ENCODE data around the gene SLC1A2.

SLC1A2 gene

GRCh38 chr11:35324981-35325380 lies 94.4 kb downstream of the SLC1A2 start:
- no peak for DNase-seq (ENCODE audit: low read depth in 2 of 2)

GRCh38 chr11:35324183-35324886 lies 95.0 kb downstream of the SLC1A2 start:
- DNase-seq (ENCODE audit: low read depth in 2 of 2), result no peak

- DNase-seq (ENCODE audit: low read depth in 2 of 2), result no peak
Measured at GRCh38 chr11:35323076-35323868, 96.1 kb downstream of the SLC1A2 start.

- DNase-seq (ENCODE audit: low read depth in 2 of 2), result no peak
Measured at GRCh38 chr11:35322318-35322979, 96.9 kb downstream of the SLC1A2 start.

- DNase-seq (ENCODE audit: low read depth in 2 of 2), result no peak
Measured at GRCh38 chr11:35321532-35322317, 97.6 kb downstream of the SLC1A2 start.

GRCh38 chr11:35321111-35321510 lies 98.2 kb downstream of the SLC1A2 start:
- DNase-seq (ENCODE audit: low read depth in 2 of 2), result no peak

- DNase-seq (ENCODE audit: low read depth in 2 of 2), result no peak
Measured at GRCh38 chr11:35318977-35319925, 100.1 kb downstream of the SLC1A2 start.

- DNase-seq (ENCODE audit: low read depth in 2 of 2), result no peak
Measured at GRCh38 chr11:35318309-35318708, 101.0 kb downstream of the SLC1A2 start.

- no peak for DNase-seq (ENCODE audit: low read depth in 2 of 2)
Measured at GRCh38 chr11:35317253-35317652, 102.1 kb downstream of the SLC1A2 start.

GRCh38 chr11:35316161-35316560 lies 103.2 kb downstream of the SLC1A2 start:
- no peak for DNase-seq (ENCODE audit: low read depth in 2 of 2)

- no peak for DNase-seq (ENCODE audit: low read depth in 2 of 2)
Measured at GRCh38 chr11:35313760-35314153, 105.6 kb downstream of the SLC1A2 start.

GRCh38 chr11:35313066-35313759 lies 106.1 kb downstream of the SLC1A2 start:
- DNase-seq (ENCODE audit: low read depth in 2 of 2), result no peak

GRCh38 chr11:35311331-35311730 lies 108.0 kb downstream of the SLC1A2 start:
- DNase-seq (ENCODE audit: low read depth in 2 of 2), result no peak

- no peak for DNase-seq (ENCODE audit: low read depth in 2 of 2)
Measured at GRCh38 chr11:35308157-35308556, 111.2 kb downstream of the SLC1A2 start.

GRCh38 chr11:35307221-35307621 lies 112.1 kb downstream of the SLC1A2 start:
- no peak for DNase-seq (ENCODE audit: low read depth in 2 of 2)

- DNase-seq (ENCODE audit: low read depth in 2 of 2), result no peak
Measured at GRCh38 chr11:35305670-35306382, 113.5 kb downstream of the SLC1A2 start.

- no peak for DNase-seq (ENCODE audit: low read depth in 2 of 2)
Measured at GRCh38 chr11:35304900-35305460, 114.4 kb downstream of the SLC1A2 start.

- DNase-seq (ENCODE audit: low read depth in 2 of 2), result no peak
Measured at GRCh38 chr11:35304386-35304775, 115.0 kb downstream of the SLC1A2 start.
